Fibroblast of lung (primary cell): ENCODE measurements around the gene PIGR. TPM values are rescaled to one million over a fixed set of nuclear protein-coding genes. Genes with fewer than 3 reads are reported as not detected.

Experiments used
- DNase-seq, 2 donors: peaks; one replicate each; pipeline versions ENCODE4 v3.0.0 to v3.0.0-alpha.2; 2010; ENCODE audit warnings: low read depth in 2 of 2
- H2AFZ ChIP-seq: 2 replicates; pipeline ENCODE4 v1.5.1; 2012; ENCODE audit warnings: low read length, control low read depth, inconsistent platforms
- H3K27ac ChIP-seq: 2 replicates; pipeline ENCODE4 v1.5.1; 2011; ENCODE audit warnings: low read length, control low read depth; ENCODE audit not compliant: insufficient read depth
- H3K27me3 ChIP-seq: 2 replicates; pipeline ENCODE4 v1.5.1; 2011; ENCODE audit warnings: mild to moderate bottlenecking, low read length; ENCODE audit not compliant: control insufficient read depth, insufficient read depth
- H3K36me3 ChIP-seq: 2 replicates; pipeline ENCODE4 v1.5.1; 2011; ENCODE audit warnings: low read length; ENCODE audit not compliant: control insufficient read depth, insufficient read depth
- H3K4me1 ChIP-seq: 2 replicates; pipeline ENCODE4 v1.5.1; 2011; ENCODE audit warnings: low read length; ENCODE audit not compliant: control insufficient read depth, insufficient read depth; ENCODE audit errors: extremely low read depth
- H3K4me2 ChIP-seq: 2 replicates; pipeline ENCODE4 v1.5.1; 2011; ENCODE audit warnings: low read length, control low read depth; ENCODE audit not compliant: insufficient read depth; ENCODE audit errors: extremely low read depth
- H3K4me3 ChIP-seq, 4 experiments: fragments of 200-600 bp in 1 of 4; sonication (generic) in 1 of 4; replicated peaks in 1 of 4; 2 replicates each; pipeline ENCODE4 v1.5.1; 2011 to 2016; ENCODE audit warnings: low read length in 4 of 4, low read depth in 3 of 4, mild to moderate bottlenecking in 3 of 4, control low read depth in 2 of 4, inconsistent platforms in 1 of 4, mixed read lengths in 1 of 4; ENCODE audit not compliant: insufficient read depth in 1 of 4; ENCODE audit errors: control extremely low read depth in 1 of 4
- H3K79me2 ChIP-seq: 2 replicates; pipeline ENCODE4 v1.5.1; 2012; ENCODE audit warnings: mild to moderate bottlenecking, low read length, inconsistent platforms; ENCODE audit not compliant: control insufficient read depth, insufficient read depth
- H3K9ac ChIP-seq: 2 replicates; pipeline ENCODE4 v1.5.1; 2011; ENCODE audit warnings: mild to moderate bottlenecking, low read length, control low read depth; ENCODE audit not compliant: insufficient read depth
- H3K9me3 ChIP-seq: 2 replicates; pipeline ENCODE4 v1.5.1; 2012; ENCODE audit warnings: low read depth, low read length; ENCODE audit not compliant: control insufficient read depth, insufficient read depth
- H4K20me1 ChIP-seq: 2 replicates; pipeline ENCODE4 v1.5.1; 2011; ENCODE audit warnings: low read length; ENCODE audit not compliant: control insufficient read depth, insufficient read depth; ENCODE audit errors: extremely low read depth
- CTCF ChIP-seq, 2 donors: IDR thresholded peaks in 1 of 2; conservative IDR thresholded peaks in 1 of 2; 1 replicate in 1 of 2; 2 replicates in 1 of 2; pipeline ENCODE4 v1.5.1; 2011 to 2012; ENCODE audit warnings: low read length in 2 of 2, control low read depth in 1 of 2, inconsistent platforms in 1 of 2, low read depth in 1 of 2, mild to moderate bottlenecking in 1 of 2
- EZH2 ChIP-seq: IDR thresholded peaks from 2 replicates; pipeline ENCODE4 v1.5.1; 2012; ENCODE audit warnings: low read length, control low read depth, mild to moderate bottlenecking; ENCODE audit errors: missing control alignments
- polyA plus RNA-seq, 2 donors: library from polyadenylated mRNA; depleted of rRNA in 1 of 2; stranded (reverse) in 1 of 2; unstranded in 1 of 2; fragments of >200 nt; gene quantifications; 2 replicates each; pipeline ENCODE4 v1.2.1, GENCODE V29; 2011 to 2012; ENCODE audit warnings: missing spikeins in 1 of 2
- total RNA-seq: library from RNA; depleted of rRNA; stranded (reverse); fragments of >200 nt; gene quantifications from 2 replicates; pipeline ENCODE4 v1.2.1, GENCODE V29; 2014

Gene PIGR
- total and polyA plus RNA-seq, 2 donors (not counting 1 experiment from before 2014, with no cell fraction given), result not detected

GRCh38 chr1:206916000-206916709 lies 30.1 kb downstream of the PIGR start:
- no peaks in the 10 kb centered on the region for H4K20me1 ChIP-seq
- no peak overlapping the region for H3K4me2 ChIP-seq
- no peak overlapping the region for H2AFZ ChIP-seq
- H3K79me2 ChIP-seq, result no peaks in the 10 kb centered on the region
- H3K9ac ChIP-seq, result no peak overlapping the region
- no peaks in the 10 kb centered on the region for H3K9me3 ChIP-seq
- H3K27me3 ChIP-seq, result peaks cover 11% of the 10 kb centered on the region
- DNase-seq, result no peak
- H3K4me3 ChIP-seq, result no peak overlapping the region
- no peak overlapping the region for H3K27ac ChIP-seq
- H3K36me3 ChIP-seq, result no peaks in the 10 kb centered on the region
- no peaks in the 10 kb centered on the region for H3K4me1 ChIP-seq
- no peak for TF ChIP-seq EZH2
- no peak for TF ChIP-seq CTCF (conservative IDR thresholded peaks at IDR 0.05 in 1 of 2, IDR thresholded peaks at IDR 0.05 in 1 of 2; ENCODE audit: low read depth in 1 of 2, low read length in 2 of 2)

- no peaks in the 10 kb centered on the region for H3K4me1 ChIP-seq
- H3K27ac ChIP-seq, result no peak overlapping the region
- H3K9ac ChIP-seq, result no peak overlapping the region
- H4K20me1 ChIP-seq, result no peaks in the 10 kb centered on the region
- no peak overlapping the region for H3K4me3 ChIP-seq
- no peaks in the 10 kb centered on the region for H3K79me2 ChIP-seq
- no peak for DNase-seq
- no peak for TF ChIP-seq CTCF (conservative IDR thresholded peaks at IDR 0.05 in 1 of 2, IDR thresholded peaks at IDR 0.05 in 1 of 2; ENCODE audit: low read depth in 1 of 2, low read length in 2 of 2)
- TF ChIP-seq EZH2, result no peak
- no peaks in the 10 kb centered on the region for H3K36me3 ChIP-seq
- H2AFZ ChIP-seq, result no peak overlapping the region
- H3K4me2 ChIP-seq, result no peak overlapping the region
- peaks cover 11% of the 10 kb centered on the region for H3K27me3 ChIP-seq
- H3K9me3 ChIP-seq, result no peaks in the 10 kb centered on the region
These were observed 31.1 kb downstream of the PIGR start for GRCh38 chr1:206915030-206915735.

- no peak for DNase-seq
- no peaks in the 10 kb centered on the region for H3K36me3 ChIP-seq
- H3K9me3 ChIP-seq, result no peaks in the 10 kb centered on the region
- peaks cover 3% of the 10 kb centered on the region for H3K4me1 ChIP-seq
- no peak overlapping the region for H2AFZ ChIP-seq
- H3K9ac ChIP-seq, result no peak overlapping the region
- peaks cover 11% of the 10 kb centered on the region for H3K27me3 ChIP-seq
- H3K4me2 ChIP-seq, result no peak overlapping the region
- TF ChIP-seq EZH2 (no peak), CTCF (conservative IDR thresholded peaks at IDR 0.05 in 1 of 2, IDR thresholded peaks at IDR 0.05 in 1 of 2; ENCODE audit: low read depth in 1 of 2, low read length in 2 of 2) (no peak)
- no peaks in the 10 kb centered on the region for H3K79me2 ChIP-seq
- H3K4me3 ChIP-seq, result no peak overlapping the region
- H4K20me1 ChIP-seq, result no peaks in the 10 kb centered on the region
- H3K27ac ChIP-seq, result no peak overlapping the region
These were observed 32.3 kb downstream of the PIGR start for GRCh38 chr1:206913766-206914537.
